Fibroblast of the aortic adventitia (primary cell): ENCODE results near the gene CCDC71. TPM values are rescaled to one million over a fixed set of nuclear protein-coding genes. Genes with fewer than 3 reads are reported as not detected.

Experiments
- DNase-seq: peaks from one replicate; pipeline ENCODE4 v3.0.0-alpha.2; 2010; ENCODE audit warnings: low read depth
- H3K4me3 ChIP-seq: 2 replicates; pipeline ENCODE4 v1.5.1; 2011; ENCODE audit warnings: low read depth, mild to moderate bottlenecking, control low read depth, low read length, moderate library complexity
- total RNA-seq: library from RNA; depleted of rRNA; stranded (reverse); fragments of >200 nt; gene quantifications from 2 replicates; pipeline ENCODE4 v1.2.3, GENCODE V29; 2012; ENCODE audit warnings: low replicate concordance
- TF ChIP-seq, protein P1 (sequence below): IDR thresholded peaks from 2 replicates; pipeline ENCODE4 v1.5.1; 2011; ENCODE audit warnings: mild to moderate bottlenecking, low read length, control low read depth, inconsistent platforms; ENCODE audit not compliant: insufficient read depth

CCDC71 gene
- total RNA-seq, 1 donor: 22.7 TPM

DNA sequence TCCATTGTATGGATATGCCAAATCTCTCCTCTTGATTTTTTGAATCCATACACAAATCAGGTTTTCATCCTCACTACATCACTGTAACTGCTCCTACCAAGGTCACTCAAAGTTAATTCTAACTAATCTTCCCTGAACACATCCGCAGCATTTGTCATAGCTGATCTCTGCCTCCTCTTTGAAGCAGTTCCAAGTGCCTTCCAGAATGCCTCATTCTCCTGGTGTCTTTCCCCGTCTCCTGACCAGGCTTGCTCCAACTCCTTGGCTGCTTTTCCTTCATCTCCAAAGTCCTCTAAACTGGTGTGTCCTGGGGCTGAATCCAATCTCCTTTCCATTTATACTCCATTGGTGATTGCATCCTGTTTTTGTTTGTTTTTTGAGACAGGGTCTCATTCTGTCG is 32.0 kb upstream of the CCDC71 start:
- DNase-seq: no peak
- no peak overlapping the region for H3K4me3 ChIP-seq
- TF ChIP-seq, protein P1, sequence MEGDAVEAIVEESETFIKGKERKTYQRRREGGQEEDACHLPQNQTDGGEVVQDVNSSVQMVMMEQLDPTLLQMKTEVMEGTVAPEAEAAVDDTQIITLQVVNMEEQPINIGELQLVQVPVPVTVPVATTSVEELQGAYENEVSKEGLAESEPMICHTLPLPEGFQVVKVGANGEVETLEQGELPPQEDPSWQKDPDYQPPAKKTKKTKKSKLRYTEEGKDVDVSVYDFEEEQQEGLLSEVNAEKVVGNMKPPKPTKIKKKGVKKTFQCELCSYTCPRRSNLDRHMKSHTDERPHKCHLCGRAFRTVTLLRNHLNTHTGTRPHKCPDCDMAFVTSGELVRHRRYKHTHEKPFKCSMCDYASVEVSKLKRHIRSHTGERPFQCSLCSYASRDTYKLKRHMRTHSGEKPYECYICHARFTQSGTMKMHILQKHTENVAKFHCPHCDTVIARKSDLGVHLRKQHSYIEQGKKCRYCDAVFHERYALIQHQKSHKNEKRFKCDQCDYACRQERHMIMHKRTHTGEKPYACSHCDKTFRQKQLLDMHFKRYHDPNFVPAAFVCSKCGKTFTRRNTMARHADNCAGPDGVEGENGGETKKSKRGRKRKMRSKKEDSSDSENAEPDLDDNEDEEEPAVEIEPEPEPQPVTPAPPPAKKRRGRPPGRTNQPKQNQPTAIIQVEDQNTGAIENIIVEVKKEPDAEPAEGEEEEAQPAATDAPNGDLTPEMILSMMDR: no peak

DNA sequence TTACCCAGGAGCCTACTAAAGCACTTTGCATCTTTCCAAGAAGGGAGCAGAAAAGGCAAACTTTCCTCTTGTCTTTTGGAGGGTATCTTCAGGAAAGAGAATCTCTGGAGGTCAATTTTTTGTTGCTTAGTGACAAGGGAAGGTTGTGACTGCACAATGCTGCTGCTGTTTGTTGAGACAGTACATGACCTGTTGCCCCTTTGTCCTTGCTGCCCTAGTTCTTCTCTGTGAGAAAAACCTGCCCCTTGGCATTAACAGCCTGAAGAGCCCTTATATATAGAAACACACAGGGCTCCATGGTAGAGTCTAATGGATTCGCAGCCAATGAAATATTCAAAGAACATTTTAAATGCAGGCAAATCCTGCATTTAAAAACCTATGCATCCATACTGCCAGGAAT is 25.6 kb upstream of the CCDC71 start:
- H3K4me3 ChIP-seq: no peak overlapping the region
- no peak for DNase-seq

DNA sequence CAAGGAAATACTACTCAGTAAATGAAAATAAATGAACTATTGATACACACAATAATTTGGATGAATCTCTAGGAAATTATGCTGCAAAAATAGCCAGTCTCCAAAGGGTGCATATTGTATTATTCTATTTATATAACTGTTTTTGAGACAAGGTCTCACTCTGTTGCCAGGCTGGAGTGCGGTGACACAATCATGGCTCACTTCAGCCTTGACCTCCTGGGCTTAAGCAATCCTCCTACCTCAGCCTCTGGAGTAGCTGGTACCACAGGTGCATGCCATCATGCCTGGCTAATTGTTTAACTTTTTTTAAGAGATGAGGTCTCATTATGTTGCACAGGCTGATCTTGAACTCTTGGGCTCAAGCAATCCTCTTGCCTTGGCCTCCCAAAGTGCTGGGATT is 17.7 kb upstream of the CCDC71 start:
- TF ChIP-seq, protein P1: no peak
- no peak for DNase-seq

More for the DNA sequence above, 25.6 kb upstream of the CCDC71 start:
- TF ChIP-seq, protein P1: no peak

DNA sequence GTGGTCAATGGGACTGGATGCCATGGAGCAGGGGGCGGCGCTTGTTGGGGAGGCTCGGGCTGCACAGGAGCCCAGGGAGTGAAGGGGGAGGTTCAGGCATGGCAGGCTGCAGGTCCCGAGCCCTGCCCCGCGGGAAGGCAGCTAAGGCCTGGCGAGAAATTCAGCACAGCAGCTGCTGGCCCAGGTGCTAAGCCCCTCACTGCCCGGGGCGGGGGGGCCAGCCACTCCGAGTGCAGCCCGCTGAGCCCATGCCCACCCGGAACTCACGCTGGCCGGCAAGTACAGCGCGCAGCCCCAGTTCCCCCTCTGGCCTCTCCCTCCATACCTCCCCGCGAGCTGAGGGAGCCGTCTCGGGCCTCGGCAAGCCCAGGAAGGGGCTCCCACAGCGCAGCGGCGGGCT is 16.6 kb upstream of the CCDC71 start:
- H3K4me3 ChIP-seq: no peak overlapping the region

More for the DNA sequence above, 17.7 kb upstream of the CCDC71 start:
- H3K4me3 ChIP-seq: no peak overlapping the region

DNA sequence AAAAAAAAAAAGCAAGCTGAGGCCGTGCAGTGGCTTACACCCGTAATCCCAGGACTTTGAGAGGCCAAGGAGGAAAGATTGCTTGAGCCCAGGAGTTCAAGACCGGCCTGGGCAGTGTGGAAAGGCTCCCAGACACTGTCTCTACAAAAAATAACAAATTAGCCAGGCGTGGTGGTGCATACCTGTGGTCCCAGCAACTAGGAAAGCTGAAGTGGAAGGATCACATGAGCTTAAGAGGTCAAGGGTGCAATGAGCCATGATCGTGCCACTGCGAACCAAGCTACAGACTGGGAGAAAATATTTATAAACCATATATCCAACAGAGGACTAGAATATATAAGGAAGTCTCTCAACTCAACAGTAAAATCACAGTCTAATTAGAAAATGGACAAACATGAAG is 15.2 kb upstream of the CCDC71 start:
- H3K4me3 ChIP-seq: no peak overlapping the region
- DNase-seq: no peak
- TF ChIP-seq, protein P1: no peak

More for the DNA sequence above, 16.6 kb upstream of the CCDC71 start:
- no peak for DNase-seq
- TF ChIP-seq, protein P1: no peak

DNA sequence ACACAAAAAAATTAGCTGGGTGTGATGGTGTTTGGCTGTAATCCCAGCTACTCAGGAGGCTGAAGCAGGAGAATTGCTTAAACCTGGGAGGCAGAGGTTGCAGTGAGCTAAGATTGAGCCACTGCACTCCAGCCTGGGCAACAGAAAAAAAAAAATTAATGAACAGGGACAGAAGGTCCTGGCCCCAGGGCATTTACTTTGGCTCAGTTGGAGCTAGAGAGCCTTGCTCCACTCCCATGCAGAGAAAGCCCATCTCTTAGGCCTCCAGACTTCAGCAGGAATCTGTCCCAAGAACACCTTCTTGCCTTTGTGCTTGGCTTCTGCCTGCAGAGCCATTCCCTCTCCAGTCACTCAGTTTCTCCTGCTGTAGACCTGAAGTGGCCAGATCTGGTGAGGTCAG is 14.0 kb upstream of the CCDC71 start:
- TF ChIP-seq, protein P1: no peak
- DNase-seq: no peak
- H3K4me3 ChIP-seq: no peak overlapping the region

DNA sequence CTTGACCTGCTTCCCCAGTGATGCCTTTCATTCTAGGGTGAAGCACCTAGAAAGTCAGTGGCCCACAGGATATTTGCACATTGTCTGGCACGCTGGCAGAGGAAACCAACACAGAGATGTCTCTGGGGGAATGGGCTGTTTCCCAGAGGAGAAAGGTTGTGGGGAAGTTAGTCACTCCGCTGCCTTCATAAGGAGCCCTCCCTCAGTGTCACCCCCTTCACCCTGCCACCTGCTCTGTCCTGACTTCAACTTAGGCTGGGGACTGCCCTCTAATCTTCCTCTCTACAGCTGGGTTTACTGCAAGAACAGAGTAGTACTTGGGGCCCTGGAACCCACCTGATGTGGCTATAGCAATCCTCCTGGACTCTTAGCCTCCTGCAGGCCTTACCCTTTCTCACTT is 10.9 kb upstream of the CCDC71 start:
- TF ChIP-seq, protein P1: no peak
- H3K4me3 ChIP-seq: no peak overlapping the region
- DNase-seq: no peak
